Activated CD4-positive, CD25-positive, alpha-beta regulatory T cell (primary cell): ENCODE data around the gene WDR4.
"Not testable (repeated sequence)": the region's sequence is repeated elsewhere in the genome, so short reads cannot be mapped to it uniquely, and the experiment has no call there.

ENCODE experiments used
- DNase-seq, 4 experiments: peaks; one replicate each; lab custom pipeline; 2025; lab: John Stamatoyannopoulos, UW

Gene WDR4

GRCh38 chr21:42878993-42879787 lies at the start of gene WDR4:
Gene WDR4, minus strand, starts transcription at chr21:42879539. Its CDS starts 44 bp downstream, at chr21:42879495.
- peak; percentile 91 to 97 (median 96) for DNase-seq

- not testable (repeated sequence) for DNase-seq
Observed at GRCh38 chr21:42927474-42928200, 48.3 kb upstream of the WDR4 start.

GRCh38 chr21:42925114-42925926 lies 46.0 kb upstream of the WDR4 start, which contains the start of gene ERVH48-1:
Gene ERVH48-1, minus strand, starts transcription at chr21:42925630. Its CDS starts 6,624 bp downstream, at chr21:42919006.
- no peak for DNase-seq

GRCh38 chr21:42924433-42924751 lies 45.1 kb upstream of the WDR4 start:
- no peak for DNase-seq

- DNase-seq = peak; percentile 18 to 37 (median 30)
Observed at GRCh38 chr21:42923553-42924432, 44.5 kb upstream of the WDR4 start.

- no peak for DNase-seq
Observed at GRCh38 chr21:42922918-42923317, 43.6 kb upstream of the WDR4 start.

GRCh38 chr21:42921927-42922326 lies 42.6 kb upstream of the WDR4 start:
- DNase-seq = no peak

GRCh38 chr21:42918291-42918690 lies 39.0 kb upstream of the WDR4 start:
- no peak for DNase-seq

- no peak for DNase-seq
Observed at GRCh38 chr21:42913476-42913875, 34.1 kb upstream of the WDR4 start.

GRCh38 chr21:42911920-42912319 lies 32.6 kb upstream of the WDR4 start:
- DNase-seq = not testable (repeated sequence)

- not testable (repeated sequence) for DNase-seq
Observed at GRCh38 chr21:42908484-42908883, 29.1 kb upstream of the WDR4 start.

- DNase-seq = no peak
Observed at GRCh38 chr21:42906233-42906632, 26.9 kb upstream of the WDR4 start.

GRCh38 chr21:42905195-42905594 lies 25.9 kb upstream of the WDR4 start:
- DNase-seq = no peak

GRCh38 chr21:42903817-42904216 lies 24.5 kb upstream of the WDR4 start:
- DNase-seq = no peak

- DNase-seq = no peak
Observed at GRCh38 chr21:42900446-42900845, 21.1 kb upstream of the WDR4 start.

GRCh38 chr21:42892931-42893755 lies 13.8 kb upstream of the WDR4 start, which contains the start of gene NDUFV3:
Gene NDUFV3, plus strand, starts transcription at chr21:42893309. Its CDS starts 25 bp downstream, at chr21:42893334.
- peak; percentile 99 to 100 (median 100) for DNase-seq

GRCh38 chr21:42892582-42892930 lies 13.2 kb upstream of the WDR4 start:
- DNase-seq = no peak

- no peak for DNase-seq
Observed at GRCh38 chr21:42887326-42887725, 8.0 kb upstream of the WDR4 start.

GRCh38 chr21:42883921-42884320 lies 4.6 kb upstream of the WDR4 start:
- DNase-seq = no peak

- no peak for DNase-seq
Observed at GRCh38 chr21:42880352-42880751, 1.0 kb upstream of the WDR4 start.

GRCh38 chr21:42878678-42878992 lies 704 bp downstream of the WDR4 start:
- DNase-seq = no peak
